HL-60 (cell line): ENCODE measurements around the gene SORT1.

Experiments
- CTCF ChIP-seq: IDR thresholded peaks from one replicate; pipeline ENCODE4 v1.5.1; 2011; ENCODE audit warnings: low read length, control low read depth, inconsistent platforms; ENCODE audit not compliant: insufficient read depth
- POLR2AphosphoS5 ChIP-seq: IDR thresholded peaks from 2 replicates; pipeline ENCODE4 v1.6.1; 2012; ENCODE audit warnings: low read depth
- SPI1 ChIP-seq: IDR thresholded peaks from 2 replicates; pipeline ENCODE4 v1.6.1; 2012; ENCODE audit warnings: low read depth, mild to moderate bottlenecking, borderline replicate concordance

- TF ChIP-seq CTCF, result no peak
- TF ChIP-seq SPI1, result no peak
- TF ChIP-seq POLR2AphosphoS5, result no peak
Observed at GRCh38 chr1:109275706-109276345, 121.9 kb downstream of the SORT1 start.
